Prostate gland (tissue), 2 donors: Measurements from ENCODE around the gene HS6ST3.

Source experiments
- CTCF ChIP-seq, 4 experiments: fragments of 200-600 bp in 2 of 4; fragments of 450-650 bp in 2 of 4; sonication (generic) in 2 of 4; IDR thresholded peaks; 1 replicate in 3 of 4; 2 replicates in 1 of 4; pipeline ENCODE4 v1.5.1; 2016 to 2019; ENCODE audit warnings: antibody characterized with exemption in 4 of 4, mild to moderate bottlenecking in 2 of 4, moderate library complexity in 2 of 4
- POLR2A ChIP-seq: fragments of 450-650 bp; IDR thresholded peaks from one replicate; pipeline ENCODE4 v1.6.1; 2016; ENCODE audit warnings: antibody characterized with exemption, mild to moderate bottlenecking

- TF ChIP-seq CTCF (IDR thresholded peaks at IDR 0.05) (peak in 3 of 4 experiments; percentile 40 to 48 (median 44)), POLR2A (no peak)
Observed at GRCh38 chr13:96817336-96817941, 727.5 kb downstream of the HS6ST3 start.
